NCI-H510A treated with DMSO at 0.1 percent for 48 hours (cell line): ENCODE results near the gene ZNF142.

Source experiments
- DNase-seq: peaks from one replicate; lab custom pipeline; 2025; lab: John Stamatoyannopoulos, UW

The ZNF142 gene

GRCh38 chr2:218655751-218656150, 3.7 kb downstream of the ZNF142 start:
- no peak for DNase-seq

- no peak for DNase-seq
Observed at GRCh38 chr2:218648787-218649100, 10.7 kb downstream of the ZNF142 start.

GRCh38 chr2:218648088-218648786, 11.2 kb downstream of the ZNF142 start:
- DNase-seq, result peak; percentile 23

- DNase-seq, result no peak
Observed at GRCh38 chr2:218645126-218645525, 14.3 kb downstream of the ZNF142 start.

GRCh38 chr2:218644721-218645120, 14.7 kb downstream of the ZNF142 start:
- no peak for DNase-seq

GRCh38 chr2:218643751-218644310, 15.6 kb downstream of the ZNF142 start:
- no peak for DNase-seq

GRCh38 chr2:218642786-218643185, 16.6 kb downstream of the ZNF142 start:
- no peak for DNase-seq

- no peak for DNase-seq
Observed at GRCh38 chr2:218642121-218642656, 17.2 kb downstream of the ZNF142 start.

- DNase-seq, result no peak
Observed at GRCh38 chr2:218638372-218638771, 21.1 kb downstream of the ZNF142 start.

GRCh38 chr2:218635719-218636118, 23.7 kb downstream of the ZNF142 start:
- no peak for DNase-seq

- no peak for DNase-seq
Observed at GRCh38 chr2:218631837-218632236, 27.6 kb downstream of the ZNF142 start.

GRCh38 chr2:218627939-218628338, 31.5 kb downstream of the ZNF142 start:
- DNase-seq, result no peak

- DNase-seq, result no peak
Observed at GRCh38 chr2:218626369-218626768, 33.1 kb downstream of the ZNF142 start.

- no peak for DNase-seq
Observed at GRCh38 chr2:218623366-218623705, 36.1 kb downstream of the ZNF142 start.

GRCh38 chr2:218622606-218623365, 36.6 kb downstream of the ZNF142 start:
- DNase-seq, result no peak

GRCh38 chr2:218621007-218621406, 38.4 kb downstream of the ZNF142 start:
- no peak for DNase-seq

GRCh38 chr2:218618102-218618860, 41.1 kb downstream of the ZNF142 start:
- DNase-seq, result no peak

GRCh38 chr2:218615868-218616315, 43.5 kb downstream of the ZNF142 start:
- DNase-seq, result no peak

GRCh38 chr2:218607436-218608115, 51.8 kb downstream of the ZNF142 start, which contains the start of gene PLCD4:
TSS of gene PLCD4 (plus strand) at chr2:218607899. CDS start at chr2:218615740, 7,841 bp downstream.
- DNase-seq, result no peak

- no peak for DNase-seq
Observed at GRCh38 chr2:218605432-218605831, 54.0 kb downstream of the ZNF142 start.
